ENCODE data around the gene FUBP1. TPM values are rescaled to one million over a fixed set of nuclear protein-coding genes. Genes with fewer than 3 reads are reported as not detected.
A peak's percentile ranks its signal among the peaks of the same experiment; 100 is the strongest.

The FUBP1 gene
- total and polyA plus RNA-seq, 2 of the 13 experiments (the other 11 are each of a cell fraction or from before 2014, with no cell fraction given) = 98.1 to 166 TPM

DNA sequence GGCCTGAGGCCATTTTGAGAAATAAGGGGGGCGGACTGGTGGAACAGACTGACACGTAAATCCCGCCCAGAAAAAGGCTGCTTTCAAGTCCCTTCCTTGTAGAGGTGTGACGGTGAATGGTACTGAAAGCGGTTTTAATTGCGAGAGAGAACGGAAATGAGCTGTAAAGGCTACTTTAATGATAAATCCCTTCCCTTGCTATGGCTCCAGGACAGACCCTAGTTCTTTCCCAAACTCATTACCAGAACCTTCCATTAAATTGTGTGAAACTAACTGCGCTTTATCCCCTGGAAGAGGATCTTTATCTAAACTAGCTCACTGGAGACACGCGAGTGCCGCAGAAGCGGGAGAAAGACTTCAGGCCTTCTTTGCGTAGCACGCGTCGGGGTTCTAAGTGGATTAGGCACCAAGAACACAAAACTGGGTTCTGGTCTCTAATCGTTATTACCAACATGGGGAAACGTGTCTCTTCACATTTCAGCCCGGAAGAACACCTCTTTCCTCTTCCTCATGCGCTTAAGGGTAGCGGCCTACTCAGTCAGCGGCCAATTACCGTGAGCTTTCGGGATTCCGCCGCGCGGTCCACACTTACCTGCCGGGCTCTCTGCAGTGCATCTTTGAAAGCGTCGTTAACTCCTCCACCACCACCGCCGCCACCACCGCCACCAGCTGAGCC is 441 bp downstream of the FUBP1 start (continued):
- TF ChIP-seq MLLT10 (CRISPR knock-in tag; IDR thresholded peaks at IDR 0.05) (0 out of 2 replicates have a peak, but pooled peaks have one; percentile 41), ZNF333 (CRISPR knock-in tag; IDR thresholded peaks at IDR 0.05; ENCODE audit: borderline replicate concordance) (peak; percentile 11; the same call in 1 of the 2 replicates), MYC (CRISPR knock-in tag; IDR thresholded peaks at IDR 0.05; ENCODE audit: borderline replicate concordance) (peak; percentile 74), ZNF780A (CRISPR knock-in tag; IDR thresholded peaks at IDR 0.05) (no peak), HOXA5 (CRISPR knock-in tag; IDR thresholded peaks at IDR 0.05) (0 out of 2 replicates have a peak, but pooled peaks have one; percentile 13), MEIS2 (CRISPR knock-in tag; IDR thresholded peaks at IDR 0.05) (peak; percentile 41; the same call in 1 of the 2 replicates), NPAS2 (CRISPR knock-in tag; IDR thresholded peaks at IDR 0.05; ENCODE audit: borderline replicate concordance) (no peak), MAZ (IDR thresholded peaks at IDR 0.05; ENCODE audit: borderline replicate concordance, low read depth, low read length) (no peak), MAZ (CRISPR knock-in tag; IDR thresholded peaks at IDR 0.05; ENCODE audit: low read depth) (peak; percentile 47), ZFY (CRISPR knock-in tag; IDR thresholded peaks at IDR 0.05) (peak; percentile 88), KLF13 (CRISPR knock-in tag; IDR thresholded peaks at IDR 0.05) (no peak), POLR2A (IDR thresholded peaks at IDR 0.05; ENCODE audit: insufficient read depth in 1 of 2, low read depth in 2 of 2, low read length in 2 of 2) (peak; percentile 37 to 85; a peak in 2 of 4 replicates), ELF4 (CRISPR knock-in tag; IDR thresholded peaks at IDR 0.05; ENCODE audit: borderline replicate concordance) (no peak; the same call in 1 of the 2 replicates), SMC3 (IDR thresholded peaks at IDR 0.05; ENCODE audit: low read length) (no peak), JUNB (CRISPR knock-in tag; IDR thresholded peaks at IDR 0.05; ENCODE audit: borderline replicate concordance) (0 out of 2 replicates have a peak, but pooled peaks have one; percentile 6), ZNF737 (CRISPR knock-in tag; IDR thresholded peaks at IDR 0.05; ENCODE audit: borderline replicate concordance) (peak; percentile 61; the same call in 1 of the 2 replicates), SNAI1 (CRISPR knock-in tag; IDR thresholded peaks at IDR 0.05; ENCODE audit: borderline replicate concordance) (peak; percentile 80; the same call in 1 of the 2 replicates), ZFP36L1 (CRISPR knock-in tag; IDR thresholded peaks at IDR 0.05) (0 out of 2 replicates have a peak, but pooled peaks have one; percentile 54), KDM5A (IDR thresholded peaks at IDR 0.05; ENCODE audit: borderline replicate concordance, low read length) (0 out of 2 replicates have a peak, but pooled peaks have one; percentile 21), ZNF350 (CRISPR knock-in tag; IDR thresholded peaks at IDR 0.05; ENCODE audit: borderline replicate concordance, low read depth) (0 out of 2 replicates have a peak, but pooled peaks have one; percentile 43), SATB2 (CRISPR knock-in tag; IDR thresholded peaks at IDR 0.05) (peak; percentile 91)
- TF ChIP-seq, protein P1, sequence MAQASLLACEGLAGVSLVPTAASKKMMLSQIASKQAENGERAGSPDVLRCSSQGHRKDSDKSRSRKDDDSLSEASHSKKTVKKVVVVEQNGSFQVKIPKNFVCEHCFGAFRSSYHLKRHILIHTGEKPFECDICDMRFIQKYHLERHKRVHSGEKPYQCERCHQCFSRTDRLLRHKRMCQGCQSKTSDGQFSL (CRISPR knock-in tag; IDR thresholded peaks at IDR 0.05) = peak; percentile 68; the same call in 1 of the 2 replicates
- TF ChIP-seq, protein P2, sequence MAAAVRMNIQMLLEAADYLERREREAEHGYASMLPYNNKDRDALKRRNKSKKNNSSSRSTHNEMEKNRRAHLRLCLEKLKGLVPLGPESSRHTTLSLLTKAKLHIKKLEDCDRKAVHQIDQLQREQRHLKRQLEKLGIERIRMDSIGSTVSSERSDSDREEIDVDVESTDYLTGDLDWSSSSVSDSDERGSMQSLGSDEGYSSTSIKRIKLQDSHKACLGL (CRISPR knock-in tag; IDR thresholded peaks at IDR 0.05) = peak; percentile 2; the same call in 1 of the 2 replicates
- TF ChIP-seq, protein P3, sequence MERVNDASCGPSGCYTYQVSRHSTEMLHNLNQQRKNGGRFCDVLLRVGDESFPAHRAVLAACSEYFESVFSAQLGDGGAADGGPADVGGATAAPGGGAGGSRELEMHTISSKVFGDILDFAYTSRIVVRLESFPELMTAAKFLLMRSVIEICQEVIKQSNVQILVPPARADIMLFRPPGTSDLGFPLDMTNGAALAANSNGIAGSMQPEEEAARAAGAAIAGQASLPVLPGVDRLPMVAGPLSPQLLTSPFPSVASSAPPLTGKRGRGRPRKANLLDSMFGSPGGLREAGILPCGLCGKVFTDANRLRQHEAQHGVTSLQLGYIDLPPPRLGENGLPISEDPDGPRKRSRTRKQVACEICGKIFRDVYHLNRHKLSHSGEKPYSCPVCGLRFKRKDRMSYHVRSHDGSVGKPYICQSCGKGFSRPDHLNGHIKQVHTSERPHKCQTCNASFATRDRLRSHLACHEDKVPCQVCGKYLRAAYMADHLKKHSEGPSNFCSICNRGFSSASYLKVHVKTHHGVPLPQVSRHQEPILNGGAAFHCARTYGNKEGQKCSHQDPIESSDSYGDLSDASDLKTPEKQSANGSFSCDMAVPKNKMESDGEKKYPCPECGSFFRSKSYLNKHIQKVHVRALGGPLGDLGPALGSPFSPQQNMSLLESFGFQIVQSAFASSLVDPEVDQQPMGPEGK (CRISPR knock-in tag; IDR thresholded peaks at IDR 0.05) = 0 out of 2 replicates have a peak, but pooled peaks have one; percentile 30
